Neural progenitor cell (in vitro differentiated cells): ENCODE measurements around the gene DQX1. TPM values are rescaled to one million over a fixed set of nuclear protein-coding genes. Genes with fewer than 3 reads are reported as not detected.
"Not testable (repeated sequence)": the region's sequence is repeated elsewhere in the genome, so short reads cannot be mapped to it uniquely, and the experiment has no call there.

ENCODE experiments used
- DNase-seq: peaks from one replicate; pipeline ENCODE4 v3.0.0-alpha.2; 2016; ENCODE audit warnings: low spot score
- H2AFZ ChIP-seq: fragments of 200-600 bp; sonication (generic); replicated peaks from 2 replicates; pipeline ENCODE4 v1.6.1; 2016; ENCODE audit warnings: antibody characterized with exemption
- H3F3A ChIP-seq: fragments of 200-600 bp; sonication (generic); 2 replicates; pipeline ENCODE4 v1.6.1; 2016; ENCODE audit warnings: antibody characterized with exemption, low read depth
- H3K27ac ChIP-seq: fragments of 200-600 bp; sonication (generic); 2 replicates; pipeline ENCODE4 v1.5.1; 2016; ENCODE audit warnings: mild to moderate bottlenecking
- H3K27me3 ChIP-seq: fragments of 200-600 bp; sonication (generic); 2 replicates; pipeline ENCODE4 v1.6.1; 2016; ENCODE audit warnings: mild to moderate bottlenecking, moderate library complexity
- H3K36me3 ChIP-seq: fragments of 200-600 bp; sonication (generic); 2 replicates; pipeline ENCODE4 v1.5.1; 2016
- H3K4me1 ChIP-seq: fragments of 200-600 bp; sonication (generic); 2 replicates; pipeline ENCODE4 v1.6.1; 2016; ENCODE audit warnings: mixed run types
- H3K4me2 ChIP-seq: fragments of 200-600 bp; sonication (generic); 2 replicates; pipeline ENCODE4 v1.6.1; 2016
- H3K4me3 ChIP-seq: fragments of 200-600 bp; sonication (generic); 2 replicates; pipeline ENCODE4 v1.5.1; 2016
- H3K79me2 ChIP-seq: fragments of 200-600 bp; sonication (generic); 2 replicates; pipeline ENCODE4 v1.6.1; 2016; ENCODE audit warnings: low read depth
- H3K9ac ChIP-seq: fragments of 200-600 bp; sonication (generic); 2 replicates; pipeline ENCODE4 v1.6.1; 2016
- H3K9me3 ChIP-seq: fragments of 200-600 bp; sonication (generic); 2 replicates; pipeline ENCODE4 v1.5.1; 2016; ENCODE audit warnings: low read depth
- H4K20me1 ChIP-seq: fragments of 200-600 bp; sonication (generic); 2 replicates; pipeline ENCODE4 v1.6.1; 2016; ENCODE audit warnings: low read depth
- H3K27ac Mint-ChIP-seq: 3 replicates; pipeline ENCODE4 v1.8.0; 2021; ENCODE audit warnings: mixed read lengths
- H3K27me3 Mint-ChIP-seq: 2 replicates; pipeline ENCODE4 v1.8.0; 2022; ENCODE audit warnings: low read depth, mild to moderate bottlenecking, inconsistent platforms, moderate library complexity, mixed read lengths; ENCODE audit not compliant: insufficient read depth
- H3K36me3 Mint-ChIP-seq: 3 replicates; pipeline ENCODE4 v1.8.0; 2021; ENCODE audit warnings: mixed read lengths
- H3K4me1 Mint-ChIP-seq: 3 replicates; pipeline ENCODE4 v1.8.0; 2021; ENCODE audit warnings: mixed read lengths
- H3K4me3 Mint-ChIP-seq: 3 replicates; pipeline ENCODE4 v1.8.0; 2021; ENCODE audit warnings: mild to moderate bottlenecking, moderate library complexity, mixed read lengths
- H3K9me3 Mint-ChIP-seq: 3 replicates; pipeline ENCODE4 v1.8.0; 2020; ENCODE audit warnings: mixed read lengths
- EZH2 ChIP-seq: fragments of 200-600 bp; sonication (generic); IDR thresholded peaks from 2 replicates; pipeline ENCODE4 v1.6.1; 2017; ENCODE audit warnings: antibody characterized with exemption, mild to moderate bottlenecking, moderate library complexity
- EZH2phosphoT487 ChIP-seq: fragments of 200-600 bp; sonication (generic); IDR thresholded peaks from 2 replicates; pipeline ENCODE4 v1.6.1; 2017; ENCODE audit warnings: antibody characterized with exemption
- total RNA-seq: library from RNA; depleted of rRNA; stranded (reverse); fragments of >200 nt; gene quantifications from 2 replicates; pipeline ENCODE4 v1.2.3, GENCODE V29; 2015; ENCODE audit warnings: low replicate concordance
- TF ChIP-seq, protein P1 (sequence below): fragments of 200-600 bp; sonication (generic); IDR thresholded peaks from 2 replicates; pipeline ENCODE4 v1.5.1; 2017; ENCODE audit warnings: antibody characterized with exemption, mild to moderate bottlenecking

The DQX1 gene
- total RNA-seq, 1 donor from 2014 or later = 0.11 TPM

- peaks cover 6% of the 10 kb centered on the region for H3K79me2 ChIP-seq
- TF ChIP-seq EZH2phosphoT487 = no peak
- TF ChIP-seq, protein P1, sequence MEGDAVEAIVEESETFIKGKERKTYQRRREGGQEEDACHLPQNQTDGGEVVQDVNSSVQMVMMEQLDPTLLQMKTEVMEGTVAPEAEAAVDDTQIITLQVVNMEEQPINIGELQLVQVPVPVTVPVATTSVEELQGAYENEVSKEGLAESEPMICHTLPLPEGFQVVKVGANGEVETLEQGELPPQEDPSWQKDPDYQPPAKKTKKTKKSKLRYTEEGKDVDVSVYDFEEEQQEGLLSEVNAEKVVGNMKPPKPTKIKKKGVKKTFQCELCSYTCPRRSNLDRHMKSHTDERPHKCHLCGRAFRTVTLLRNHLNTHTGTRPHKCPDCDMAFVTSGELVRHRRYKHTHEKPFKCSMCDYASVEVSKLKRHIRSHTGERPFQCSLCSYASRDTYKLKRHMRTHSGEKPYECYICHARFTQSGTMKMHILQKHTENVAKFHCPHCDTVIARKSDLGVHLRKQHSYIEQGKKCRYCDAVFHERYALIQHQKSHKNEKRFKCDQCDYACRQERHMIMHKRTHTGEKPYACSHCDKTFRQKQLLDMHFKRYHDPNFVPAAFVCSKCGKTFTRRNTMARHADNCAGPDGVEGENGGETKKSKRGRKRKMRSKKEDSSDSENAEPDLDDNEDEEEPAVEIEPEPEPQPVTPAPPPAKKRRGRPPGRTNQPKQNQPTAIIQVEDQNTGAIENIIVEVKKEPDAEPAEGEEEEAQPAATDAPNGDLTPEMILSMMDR = no peak
- no peak for TF ChIP-seq EZH2
- no peak overlapping the region for H3K27ac ChIP-seq
- Mint-ChIP-seq H3K4me3 (no peak overlapping the region), H3K27ac (no peak overlapping the region), H3K9me3 (no peaks in the 10 kb centered on the region), H3K27me3 (no peaks in the 10 kb centered on the region), H3K36me3 (peaks cover 28% of the 10 kb centered on the region), H3K4me1 (no peaks in the 10 kb centered on the region)
- H3K4me1 ChIP-seq = no peaks in the 10 kb centered on the region
- H3K9ac ChIP-seq = no peak overlapping the region
- no peak overlapping the region for H3K4me2 ChIP-seq
- H2AFZ ChIP-seq = no peak overlapping the region
- H3K36me3 ChIP-seq = no peaks in the 10 kb centered on the region
- H4K20me1 ChIP-seq = peaks cover 4% of the 10 kb centered on the region
- no peak overlapping the region for H3K4me3 ChIP-seq
- no peaks in the 10 kb centered on the region for H3K9me3 ChIP-seq
- no peak for DNase-seq
- no peaks in the 10 kb centered on the region for H3K27me3 ChIP-seq
- H3F3A ChIP-seq = no peaks in the 10 kb centered on the region
Observed at GRCh38 chr2:74488643-74489481, 37.2 kb downstream of the DQX1 start.

GRCh38 chr2:74486141-74486540, 39.9 kb downstream of the DQX1 start:
- H3K4me2 ChIP-seq = no peak overlapping the region
- Mint-ChIP-seq H3K4me3 (no peak overlapping the region), H3K9me3 (no peaks in the 10 kb centered on the region), H3K27ac (no peak overlapping the region), H3K4me1 (peaks cover 9% of the 10 kb centered on the region), H3K27me3 (no peaks in the 10 kb centered on the region), H3K36me3 (peaks cover 17% of the 10 kb centered on the region)
- peaks cover 21% of the 10 kb centered on the region for H3K79me2 ChIP-seq
- peaks cover 4% of the 10 kb centered on the region for H3K4me1 ChIP-seq
- no peaks in the 10 kb centered on the region for H3K27me3 ChIP-seq
- H3K9ac ChIP-seq = no peak overlapping the region
- DNase-seq = no peak
- H4K20me1 ChIP-seq = peaks cover 16% of the 10 kb centered on the region
- no peaks in the 10 kb centered on the region for H3K36me3 ChIP-seq
- no peak overlapping the region for H3K4me3 ChIP-seq
- H3F3A ChIP-seq = no peaks in the 10 kb centered on the region
- no peak overlapping the region for H2AFZ ChIP-seq
- no peak overlapping the region for H3K27ac ChIP-seq
- H3K9me3 ChIP-seq = no peaks in the 10 kb centered on the region
- TF ChIP-seq EZH2phosphoT487 = no peak
- TF ChIP-seq, protein P1 = no peak
- no peak for TF ChIP-seq EZH2

DNA sequence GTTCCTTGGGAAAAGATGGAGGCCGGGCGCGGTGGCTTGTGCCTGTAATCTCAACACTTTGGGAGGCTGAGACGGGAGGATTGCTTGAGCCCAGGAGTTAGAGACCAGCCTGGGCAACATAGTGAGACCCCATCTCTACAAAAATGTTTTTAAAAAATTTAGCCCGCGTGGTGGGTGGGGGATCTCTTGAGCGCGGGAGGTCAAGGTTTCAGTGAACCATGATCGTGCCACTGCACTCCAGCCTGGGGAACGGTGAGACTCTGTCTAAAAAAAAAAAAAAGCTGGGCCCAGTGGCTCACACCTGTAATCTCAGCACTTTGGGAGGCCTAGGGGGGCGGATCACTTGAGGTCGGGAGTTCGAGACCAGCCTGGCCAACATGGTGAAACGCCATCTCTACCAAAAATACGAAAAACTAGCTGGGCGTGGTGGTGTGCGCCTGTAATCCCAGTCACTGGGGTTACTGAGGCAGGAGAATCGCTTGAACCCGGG, 42.3 kb downstream of the DQX1 start:
- peak overlapping the region; percentile 27 for H3K27ac Mint-ChIP-seq
- Histone ChIP-seq H3K4me3 (peak overlapping the region; percentile 81), H2AFZ (peak overlapping the region; percentile 84), H3K4me2 (peak overlapping the region; percentile 97), H3K79me2 (peaks cover 33% of the 10 kb centered on the region), H4K20me1 (peaks cover 23% of the 10 kb centered on the region)
- not testable (repeated sequence) for H3F3A ChIP-seq, H3K27me3 Mint-ChIP-seq, H3K9me3 Mint-ChIP-seq, H3K9me3 ChIP-seq, H3K36me3 ChIP-seq, H3K4me1 ChIP-seq, H3K27ac ChIP-seq, DNase-seq, H3K27me3 ChIP-seq, H3K9ac ChIP-seq
- peak overlapping the region; percentile 100 for H3K4me3 Mint-ChIP-seq
- peaks cover 10% of the 10 kb centered on the region for H3K36me3 Mint-ChIP-seq
- peaks cover 21% of the 10 kb centered on the region for H3K4me1 Mint-ChIP-seq
